K562 (cell line): Measurements from ENCODE around the gene ERVK3-1. TPM values are rescaled to one million over a fixed set of nuclear protein-coding genes. Genes with fewer than 3 reads are reported as not detected.
A peak's percentile ranks its signal among the peaks of the same experiment; 100 is the strongest.

ENCODE experiments used
- ARID1B ChIP-seq: fragments of 450-650 bp; IDR thresholded peaks from 2 replicates; pipeline ENCODE4 v1.6.1; 2016; ENCODE audit warnings: antibody characterized with exemption, mild to moderate bottlenecking, inconsistent platforms
- CEBPG ChIP-seq, 3 experiments: fragments of 200-800 bp in 1 of 3; sonication (Bioruptor generic) in 1 of 3; sonication (generic) in 1 of 3; formaldehyde crosslinking in 1 of 3; IDR thresholded peaks in 2 of 3; conservative IDR thresholded peaks in 1 of 3; 2 replicates each; pipeline versions ENCODE4 v1.6.1 to v1.8.0; 2016 to 2022; ENCODE audit warnings: missing compliant biosample characterization in 2 of 3, missing genetic modification characterization in 2 of 3, mild to moderate bottlenecking in 1 of 3, missing genetic modification reagents in 1 of 3
- CREB1 ChIP-seq, 2 experiments: sonication (generic) in 1 of 2; formaldehyde crosslinking in 1 of 2; IDR thresholded peaks; 2 replicates each; pipeline versions ENCODE4 v1.6.1 to v1.8.0; 2012 to 2022; ENCODE audit warnings: inconsistent platforms in 1 of 2, mild to moderate bottlenecking in 1 of 2, missing genetic modification reagents in 1 of 2, moderate library complexity in 1 of 2
- ESRRA ChIP-seq: fragments of 450-650 bp; IDR thresholded peaks from 2 replicates; pipeline ENCODE4 v1.6.1; 2014; ENCODE audit warnings: low read depth, mild to moderate bottlenecking, moderate library complexity, borderline replicate concordance
- GABPA ChIP-seq: fragments of 200-800 bp; sonication (Bioruptor generic); conservative IDR thresholded peaks from 2 replicates; pipeline ENCODE4 v1.6.1; 2016; ENCODE audit warnings: low read depth, missing genetic modification characterization, missing compliant biosample characterization
- GTF2E2 ChIP-seq: fragments of 200-800 bp; sonication (Bioruptor generic); IDR thresholded peaks from 2 replicates; pipeline ENCODE4 v1.6.1; 2016; ENCODE audit warnings: missing genetic modification characterization, missing compliant biosample characterization
- HDAC2 ChIP-seq: fragments of 450-650 bp; IDR thresholded peaks from 2 replicates; pipeline ENCODE4 v1.6.1; 2016; ENCODE audit warnings: mild to moderate bottlenecking
- MYC ChIP-seq, 2 experiments: fragments of 250-450 bp in 1 of 2; sonication (Bioruptor Pico) in 1 of 2; IDR thresholded peaks; 2 replicates each; pipeline versions ENCODE4 v1.5.1 to v1.6.1; 2012 to 2021; ENCODE audit warnings: low read depth in 2 of 2, borderline replicate concordance in 1 of 2, improper control_type of control experiment in 1 of 2, low read length in 1 of 2, mild to moderate bottlenecking in 1 of 2, moderate library complexity in 1 of 2
- NFRKB ChIP-seq: fragments of 450-650 bp; IDR thresholded peaks from 2 replicates; pipeline ENCODE4 v1.6.1; 2016; ENCODE audit warnings: low read depth
- RHOXF2B ChIP-seq: fragments of 250-450 bp; sonication (Bioruptor Pico); conservative IDR thresholded peaks from 2 replicates; pipeline ENCODE4 v1.5.1; 2021
- TOE1 ChIP-seq, 2 experiments: fragments of 450-650 bp in 1 of 2; sonication (generic) in 1 of 2; formaldehyde crosslinking in 1 of 2; IDR thresholded peaks; 2 replicates each; pipeline versions ENCODE4 v1.7.1 to v1.8.0; 2016 to 2022; ENCODE audit warnings: borderline replicate concordance in 2 of 2, mild to moderate bottlenecking in 2 of 2, antibody characterized with exemption in 1 of 2, inconsistent platforms in 1 of 2, low read depth in 1 of 2, missing genetic modification reagents in 1 of 2, moderate library complexity in 1 of 2
- YBX1 ChIP-seq: fragments of 450-650 bp; IDR thresholded peaks from 2 replicates; pipeline ENCODE4 v1.7.1; 2016; ENCODE audit warnings: mild to moderate bottlenecking
- polyA plus RNA-seq, 8 experiments: library from polyadenylated mRNA; depleted of rRNA in 4 of 8; stranded (reverse) in 5 of 8; unstranded in 3 of 8; fragments of >200 nt; fragmentation: Nextera tagmentation in 2 of 8; fragmentation: Illumina TruSeq in 1 of 8; extraction: Ambion mirVana in 2 of 8; extraction: Trizol in 1 of 8; gene quantifications; 2 replicates each; pipeline versions ENCODE4 v1.2.1 to v1.2.3, GENCODE V29; 2011 to 2014; ENCODE audit warnings: inconsistent platforms in 1 of 8, missing spikeins in 1 of 8
- total RNA-seq, 7 experiments: library from RNA; depleted of rRNA in 6 of 7; stranded (reverse); fragments of >200 nt in 6 of 7; fragmentation: Illumina TruSeq in 2 of 7; extraction: Trizol in 2 of 7; gene quantifications; 2 replicates each; pipeline versions ENCODE4 v1.2.1 to v1.2.3, GENCODE V29; 2011 to 2021; ENCODE audit warnings: low replicate concordance in 1 of 7
- TF ChIP-seq, protein P1 (sequence below): fragments of 450-650 bp; formaldehyde crosslinking; IDR thresholded peaks from 2 replicates; pipeline ENCODE4 v1.4.0; 2020; ENCODE audit warnings: mild to moderate bottlenecking, moderate library complexity
- TF ChIP-seq, protein P2 (sequence below): sonication (generic); formaldehyde crosslinking; IDR thresholded peaks from 2 replicates; pipeline ENCODE4 v1.8.0; 2023; ENCODE audit warnings: mild to moderate bottlenecking, missing genetic modification reagents
- TF ChIP-seq, protein P3 (sequence below): sonication (generic); formaldehyde crosslinking; IDR thresholded peaks from 2 replicates; pipeline ENCODE4 v1.8.0; 2022; ENCODE audit warnings: mild to moderate bottlenecking, missing genetic modification reagents
- TF ChIP-seq, protein P4 (sequence below): fragments of 450-650 bp; conservative IDR thresholded peaks from 2 replicates; pipeline ENCODE4 v1.6.1; 2016; ENCODE audit warnings: missing genetic modification characterization, low read depth, mild to moderate bottlenecking, control low read depth, missing compliant biosample characterization
- TF ChIP-seq, protein P5 (sequence below): fragments of 450-650 bp; IDR thresholded peaks from 2 replicates; pipeline ENCODE4 v1.6.1; 2016

The ERVK3-1 gene
- total and polyA plus RNA-seq, 9 of the 15 experiments (the other 6 are each of a cell fraction or from before 2014, with no cell fraction given) = 87.6 to 299 (median 119) TPM

DNA sequence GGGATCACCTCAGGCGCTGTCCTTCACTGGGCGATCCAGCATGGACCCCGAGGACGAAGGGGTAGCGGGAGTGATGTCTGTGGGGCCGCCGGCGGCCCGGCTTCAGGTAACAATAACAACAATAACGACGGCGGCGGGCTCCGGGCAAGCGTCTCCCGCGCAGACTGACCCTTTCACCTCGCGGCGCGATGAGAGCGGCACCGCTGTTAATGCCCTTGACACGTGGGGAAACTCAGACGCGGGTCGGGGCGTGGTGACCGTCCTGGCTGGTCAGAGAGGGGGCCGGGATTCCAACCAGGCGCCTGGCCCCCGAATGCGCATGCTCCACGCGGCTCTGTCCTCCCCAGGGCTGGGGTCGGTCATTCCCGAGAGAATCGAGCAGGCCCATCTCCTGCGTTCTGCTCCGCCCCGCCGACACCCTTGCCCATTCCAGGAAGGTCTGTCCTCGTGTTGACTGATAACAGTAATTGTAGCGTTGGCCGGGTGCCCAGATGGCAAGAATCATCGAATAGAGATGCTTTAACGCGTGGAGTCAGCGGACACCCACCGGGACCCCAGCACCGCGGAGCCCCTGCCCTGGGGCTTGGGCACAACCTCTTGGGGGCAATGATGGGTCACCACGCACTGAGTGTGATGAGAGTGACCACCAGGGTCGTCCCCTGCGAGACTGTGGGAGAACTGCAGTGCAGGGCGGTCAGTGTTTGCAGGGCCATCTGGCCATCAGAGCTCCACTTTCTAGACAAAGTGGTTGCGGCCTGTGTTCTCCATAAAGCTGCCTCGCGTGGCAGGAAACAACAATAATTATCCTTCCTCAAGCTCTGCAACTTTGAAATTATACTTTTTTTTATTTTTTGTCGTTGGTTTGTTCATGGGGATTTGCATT lies 25.9 kb upstream of the ERVK3-1 start (continued):
- TF ChIP-seq, protein P1, sequence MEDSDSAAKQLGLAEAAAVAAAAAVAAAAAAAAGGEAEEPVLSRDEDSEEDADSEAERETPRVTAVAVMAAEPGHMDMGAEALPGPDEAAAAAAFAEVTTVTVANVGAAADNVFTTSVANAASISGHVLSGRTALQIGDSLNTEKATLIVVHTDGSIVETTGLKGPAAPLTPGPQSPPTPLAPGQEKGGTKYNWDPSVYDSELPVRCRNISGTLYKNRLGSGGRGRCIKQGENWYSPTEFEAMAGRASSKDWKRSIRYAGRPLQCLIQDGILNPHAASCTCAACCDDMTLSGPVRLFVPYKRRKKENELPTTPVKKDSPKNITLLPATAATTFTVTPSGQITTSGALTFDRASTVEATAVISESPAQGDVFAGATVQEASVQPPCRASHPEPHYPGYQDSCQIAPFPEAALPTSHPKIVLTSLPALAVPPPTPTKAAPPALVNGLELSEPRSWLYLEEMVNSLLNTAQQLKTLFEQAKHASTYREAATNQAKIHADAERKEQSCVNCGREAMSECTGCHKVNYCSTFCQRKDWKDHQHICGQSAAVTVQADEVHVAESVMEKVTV (CRISPR knock-in tag) = no peak
- TF ChIP-seq, protein P2, sequence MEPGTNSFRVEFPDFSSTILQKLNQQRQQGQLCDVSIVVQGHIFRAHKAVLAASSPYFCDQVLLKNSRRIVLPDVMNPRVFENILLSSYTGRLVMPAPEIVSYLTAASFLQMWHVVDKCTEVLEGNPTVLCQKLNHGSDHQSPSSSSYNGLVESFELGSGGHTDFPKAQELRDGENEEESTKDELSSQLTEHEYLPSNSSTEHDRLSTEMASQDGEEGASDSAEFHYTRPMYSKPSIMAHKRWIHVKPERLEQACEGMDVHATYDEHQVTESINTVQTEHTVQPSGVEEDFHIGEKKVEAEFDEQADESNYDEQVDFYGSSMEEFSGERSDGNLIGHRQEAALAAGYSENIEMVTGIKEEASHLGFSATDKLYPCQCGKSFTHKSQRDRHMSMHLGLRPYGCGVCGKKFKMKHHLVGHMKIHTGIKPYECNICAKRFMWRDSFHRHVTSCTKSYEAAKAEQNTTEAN (CRISPR knock-in tag) = no peak
- TF ChIP-seq CEBPG (CRISPR knock-in tag; IDR thresholded peaks at IDR 0.05) = no peak
- TF ChIP-seq CEBPG (tag; conservative IDR thresholded peaks at IDR 0.05 in 1 of 2, IDR thresholded peaks at IDR 0.05 in 1 of 2) = no peak
- TF ChIP-seq HDAC2 = peak; percentile 48; the same call in 1 of the 2 replicates
- TF ChIP-seq, protein P3, sequence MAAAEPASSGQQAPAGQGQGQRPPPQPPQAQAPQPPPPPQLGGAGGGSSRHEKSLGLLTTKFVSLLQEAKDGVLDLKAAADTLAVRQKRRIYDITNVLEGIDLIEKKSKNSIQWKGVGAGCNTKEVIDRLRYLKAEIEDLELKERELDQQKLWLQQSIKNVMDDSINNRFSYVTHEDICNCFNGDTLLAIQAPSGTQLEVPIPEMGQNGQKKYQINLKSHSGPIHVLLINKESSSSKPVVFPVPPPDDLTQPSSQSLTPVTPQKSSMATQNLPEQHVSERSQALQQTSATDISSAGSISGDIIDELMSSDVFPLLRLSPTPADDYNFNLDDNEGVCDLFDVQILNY = peak; percentile 63; the same call in 1 of the 2 replicates
- TF ChIP-seq CREB1 (IDR thresholded peaks at IDR 0.05) = no peak
- TF ChIP-seq CREB1 (CRISPR knock-in tag; IDR thresholded peaks at IDR 0.05) = 0 out of 2 replicates have a peak, but pooled peaks have one; percentile 2
- TF ChIP-seq GTF2E2 = peak; percentile 45; the same call in 1 of the 2 replicates
- TF ChIP-seq, protein P4, sequence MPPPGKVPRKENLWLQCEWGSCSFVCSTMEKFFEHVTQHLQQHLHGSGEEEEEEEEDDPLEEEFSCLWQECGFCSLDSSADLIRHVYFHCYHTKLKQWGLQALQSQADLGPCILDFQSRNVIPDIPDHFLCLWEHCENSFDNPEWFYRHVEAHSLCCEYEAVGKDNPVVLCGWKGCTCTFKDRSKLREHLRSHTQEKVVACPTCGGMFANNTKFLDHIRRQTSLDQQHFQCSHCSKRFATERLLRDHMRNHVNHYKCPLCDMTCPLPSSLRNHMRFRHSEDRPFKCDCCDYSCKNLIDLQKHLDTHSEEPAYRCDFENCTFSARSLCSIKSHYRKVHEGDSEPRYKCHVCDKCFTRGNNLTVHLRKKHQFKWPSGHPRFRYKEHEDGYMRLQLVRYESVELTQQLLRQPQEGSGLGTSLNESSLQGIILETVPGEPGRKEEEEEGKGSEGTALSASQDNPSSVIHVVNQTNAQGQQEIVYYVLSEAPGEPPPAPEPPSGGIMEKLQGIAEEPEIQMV = no peak
- peak; percentile 59; the same call in 1 of the 2 replicates for TF ChIP-seq MYC (IDR thresholded peaks at IDR 0.05; ENCODE audit: low read depth, low read length)
- peak; percentile 90 for TF ChIP-seq MYC (CRISPR knock-in tag; IDR thresholded peaks at IDR 0.05; ENCODE audit: borderline replicate concordance, low read depth)
- no peak; the same call in 1 of the 2 replicates for TF ChIP-seq ESRRA
- no peak for TF ChIP-seq YBX1
- TF ChIP-seq RHOXF2B (CRISPR knock-in tag) = no peak
- TF ChIP-seq ARID1B = peak; percentile 67
- peak; percentile 22; the same call in 1 of the 2 replicates for TF ChIP-seq GABPA
- TF ChIP-seq, protein P5, sequence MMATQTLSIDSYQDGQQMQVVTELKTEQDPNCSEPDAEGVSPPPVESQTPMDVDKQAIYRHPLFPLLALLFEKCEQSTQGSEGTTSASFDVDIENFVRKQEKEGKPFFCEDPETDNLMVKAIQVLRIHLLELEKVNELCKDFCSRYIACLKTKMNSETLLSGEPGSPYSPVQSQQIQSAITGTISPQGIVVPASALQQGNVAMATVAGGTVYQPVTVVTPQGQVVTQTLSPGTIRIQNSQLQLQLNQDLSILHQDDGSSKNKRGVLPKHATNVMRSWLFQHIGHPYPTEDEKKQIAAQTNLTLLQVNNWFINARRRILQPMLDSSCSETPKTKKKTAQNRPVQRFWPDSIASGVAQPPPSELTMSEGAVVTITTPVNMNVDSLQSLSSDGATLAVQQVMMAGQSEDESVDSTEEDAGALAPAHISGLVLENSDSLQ = no peak
- TF ChIP-seq TOE1 (IDR thresholded peaks at IDR 0.05; ENCODE audit: borderline replicate concordance) = 0 out of 2 replicates have a peak, but pooled peaks have one; percentile 17
- TF ChIP-seq TOE1 (CRISPR knock-in tag; IDR thresholded peaks at IDR 0.05; ENCODE audit: borderline replicate concordance, low read depth) = 0 out of 2 replicates have a peak, but pooled peaks have one; percentile 11
- 0 out of 2 replicates have a peak, but pooled peaks have one; percentile 61 for TF ChIP-seq NFRKB
